ENCODE measurements around the gene TIPARP. TPM values are rescaled to one million over a fixed set of nuclear protein-coding genes. Genes with fewer than 3 reads are reported as not detected.

The TIPARP gene, protein sequence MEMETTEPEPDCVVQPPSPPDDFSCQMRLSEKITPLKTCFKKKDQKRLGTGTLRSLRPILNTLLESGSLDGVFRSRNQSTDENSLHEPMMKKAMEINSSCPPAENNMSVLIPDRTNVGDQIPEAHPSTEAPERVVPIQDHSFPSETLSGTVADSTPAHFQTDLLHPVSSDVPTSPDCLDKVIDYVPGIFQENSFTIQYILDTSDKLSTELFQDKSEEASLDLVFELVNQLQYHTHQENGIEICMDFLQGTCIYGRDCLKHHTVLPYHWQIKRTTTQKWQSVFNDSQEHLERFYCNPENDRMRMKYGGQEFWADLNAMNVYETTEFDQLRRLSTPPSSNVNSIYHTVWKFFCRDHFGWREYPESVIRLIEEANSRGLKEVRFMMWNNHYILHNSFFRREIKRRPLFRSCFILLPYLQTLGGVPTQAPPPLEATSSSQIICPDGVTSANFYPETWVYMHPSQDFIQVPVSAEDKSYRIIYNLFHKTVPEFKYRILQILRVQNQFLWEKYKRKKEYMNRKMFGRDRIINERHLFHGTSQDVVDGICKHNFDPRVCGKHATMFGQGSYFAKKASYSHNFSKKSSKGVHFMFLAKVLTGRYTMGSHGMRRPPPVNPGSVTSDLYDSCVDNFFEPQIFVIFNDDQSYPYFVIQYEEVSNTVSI
- total RNA-seq, result 18.2 and 28.1 TPM in 2 replicates

DNA sequence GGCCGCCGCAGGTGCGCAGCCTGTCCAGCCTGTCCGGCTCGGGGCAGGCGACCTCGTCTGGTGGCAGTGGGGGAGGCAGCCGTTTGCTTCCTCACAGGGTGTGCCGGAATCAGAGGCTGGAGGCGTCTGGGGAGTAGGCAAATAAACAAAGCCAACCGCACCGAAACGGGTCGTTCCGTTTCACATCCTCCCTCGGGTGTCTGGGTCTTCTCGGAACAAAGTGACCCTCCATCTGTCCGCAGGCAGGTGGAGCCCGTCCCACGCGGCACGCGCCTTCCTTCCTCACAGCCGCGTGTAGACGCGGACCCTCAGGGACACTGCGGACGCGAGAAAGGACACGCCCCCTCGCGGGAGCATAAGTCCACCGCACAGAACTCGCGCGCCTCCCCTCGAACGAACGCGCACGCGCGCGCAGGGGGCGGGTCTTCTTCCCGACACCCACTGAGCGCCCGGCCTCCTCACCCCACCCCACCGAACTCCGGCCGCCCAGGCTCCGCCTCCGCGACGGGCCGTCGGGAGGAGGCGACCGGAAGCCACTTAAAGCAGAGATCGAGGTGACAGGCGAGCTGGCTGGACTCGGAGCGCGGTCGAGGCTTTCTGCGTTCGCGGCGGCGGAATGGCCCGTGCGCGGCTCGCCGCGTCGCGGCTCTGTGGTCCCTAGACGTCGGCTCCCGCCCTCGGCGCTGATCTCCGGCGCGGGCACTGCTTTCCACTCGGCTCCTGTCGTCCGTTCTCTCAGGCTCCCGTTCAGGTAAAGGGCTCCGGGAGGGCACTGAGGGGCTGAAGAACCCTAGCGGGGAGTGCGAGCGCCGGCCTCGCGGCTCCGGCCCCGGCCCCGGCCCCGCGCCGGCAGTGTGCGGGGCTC is at the start of gene TIPARP:
TSS of gene TIPARP (plus strand) at position 545 of the 865 bp plus-strand sequence. CDS start 3,108 bp downstream, outside the sequence.

Other genes starting within 250 kb of the TIPARP start
- 224 and 398 TPM in 2 replicates for gene SSR3, start 119.5 kb upstream of the TIPARP start, total RNA-seq
- 0.32 TPM in 1 of 2 replicates, not detected in the other for gene LEKR1, start 151.8 kb downstream of the TIPARP start, total RNA-seq